ENCODE data around the gene FLRT2.

DNA sequence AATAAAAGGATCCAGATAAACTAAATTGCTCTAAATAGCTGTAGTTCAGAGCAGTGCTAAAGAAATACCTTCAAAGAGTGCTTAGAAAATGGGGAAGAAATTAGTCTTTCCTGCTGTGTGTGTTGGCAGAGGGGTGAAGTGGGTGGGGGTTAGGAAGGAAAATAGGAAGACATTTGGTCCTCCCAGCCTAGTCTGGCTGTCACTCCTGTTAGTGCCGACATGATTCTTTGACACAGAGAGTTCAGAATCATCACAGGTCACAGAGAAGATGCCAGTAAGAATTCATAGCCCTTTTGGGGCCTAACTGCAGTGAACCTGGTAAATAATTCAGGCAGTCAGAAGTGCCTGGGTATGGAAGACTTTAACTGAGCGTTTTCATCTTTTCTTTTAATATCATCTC, 74.8 kb downstream of the FLRT2 start:
- TF ChIP-seq EP300 (IDR thresholded peaks at IDR 0.05; ENCODE audit: borderline replicate concordance) (no peak), EGR1 (IDR thresholded peaks at IDR 0.05) (no peak), TAF1 (IDR thresholded peaks at IDR 0.05; ENCODE audit: low read depth) (no peak), RAD21 (IDR thresholded peaks at IDR 0.05; ENCODE audit: low read depth) (no peak), CEBPB (IDR thresholded peaks at IDR 0.05) (no peak), NFIC (IDR thresholded peaks at IDR 0.05) (no peak), YY1 (IDR thresholded peaks at IDR 0.05; ENCODE audit: low read depth) (no peak), CREB1 (IDR thresholded peaks at IDR 0.05; ENCODE audit: low read depth) (no peak), FOXM1 (IDR thresholded peaks at IDR 0.05; ENCODE audit: borderline replicate concordance, low read depth) (no peak)
- TF ChIP-seq, protein P1, sequence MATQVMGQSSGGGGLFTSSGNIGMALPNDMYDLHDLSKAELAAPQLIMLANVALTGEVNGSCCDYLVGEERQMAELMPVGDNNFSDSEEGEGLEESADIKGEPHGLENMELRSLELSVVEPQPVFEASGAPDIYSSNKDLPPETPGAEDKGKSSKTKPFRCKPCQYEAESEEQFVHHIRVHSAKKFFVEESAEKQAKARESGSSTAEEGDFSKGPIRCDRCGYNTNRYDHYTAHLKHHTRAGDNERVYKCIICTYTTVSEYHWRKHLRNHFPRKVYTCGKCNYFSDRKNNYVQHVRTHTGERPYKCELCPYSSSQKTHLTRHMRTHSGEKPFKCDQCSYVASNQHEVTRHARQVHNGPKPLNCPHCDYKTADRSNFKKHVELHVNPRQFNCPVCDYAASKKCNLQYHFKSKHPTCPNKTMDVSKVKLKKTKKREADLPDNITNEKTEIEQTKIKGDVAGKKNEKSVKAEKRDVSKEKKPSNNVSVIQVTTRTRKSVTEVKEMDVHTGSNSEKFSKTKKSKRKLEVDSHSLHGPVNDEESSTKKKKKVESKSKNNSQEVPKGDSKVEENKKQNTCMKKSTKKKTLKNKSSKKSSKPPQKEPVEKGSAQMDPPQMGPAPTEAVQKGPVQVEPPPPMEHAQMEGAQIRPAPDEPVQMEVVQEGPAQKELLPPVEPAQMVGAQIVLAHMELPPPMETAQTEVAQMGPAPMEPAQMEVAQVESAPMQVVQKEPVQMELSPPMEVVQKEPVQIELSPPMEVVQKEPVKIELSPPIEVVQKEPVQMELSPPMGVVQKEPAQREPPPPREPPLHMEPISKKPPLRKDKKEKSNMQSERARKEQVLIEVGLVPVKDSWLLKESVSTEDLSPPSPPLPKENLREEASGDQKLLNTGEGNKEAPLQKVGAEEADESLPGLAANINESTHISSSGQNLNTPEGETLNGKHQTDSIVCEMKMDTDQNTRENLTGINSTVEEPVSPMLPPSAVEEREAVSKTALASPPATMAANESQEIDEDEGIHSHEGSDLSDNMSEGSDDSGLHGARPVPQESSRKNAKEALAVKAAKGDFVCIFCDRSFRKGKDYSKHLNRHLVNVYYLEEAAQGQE (IDR thresholded peaks at IDR 0.05; ENCODE audit: low read depth) = no peak
- TF ChIP-seq, protein P2, sequence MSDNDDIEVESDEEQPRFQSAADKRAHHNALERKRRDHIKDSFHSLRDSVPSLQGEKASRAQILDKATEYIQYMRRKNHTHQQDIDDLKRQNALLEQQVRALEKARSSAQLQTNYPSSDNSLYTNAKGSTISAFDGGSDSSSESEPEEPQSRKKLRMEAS (IDR thresholded peaks at IDR 0.05) = no peak
- TF ChIP-seq, protein P3, sequence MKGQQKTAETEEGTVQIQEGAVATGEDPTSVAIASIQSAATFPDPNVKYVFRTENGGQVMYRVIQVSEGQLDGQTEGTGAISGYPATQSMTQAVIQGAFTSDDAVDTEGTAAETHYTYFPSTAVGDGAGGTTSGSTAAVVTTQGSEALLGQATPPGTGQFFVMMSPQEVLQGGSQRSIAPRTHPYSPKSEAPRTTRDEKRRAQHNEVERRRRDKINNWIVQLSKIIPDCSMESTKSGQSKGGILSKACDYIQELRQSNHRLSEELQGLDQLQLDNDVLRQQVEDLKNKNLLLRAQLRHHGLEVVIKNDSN (IDR thresholded peaks at IDR 0.05) = no peak

Data from Ishikawa (cell line).